Loucy (cell line): ENCODE results near the gene GLOD4.
"Not testable (repeated sequence)": the region's sequence is repeated elsewhere in the genome, so short reads cannot be mapped to it uniquely, and the experiment has no call there.

Experiments
- H2AFZ ChIP-seq: fragments of 200-600 bp; sonication (generic); 2 replicates; pipeline ENCODE4 v1.6.0; 2016; ENCODE audit warnings: antibody characterized with exemption, mild to moderate bottlenecking, low read length, moderate library complexity
- H3F3A ChIP-seq: fragments of 200-600 bp; 2 replicates; pipeline ENCODE4 v1.6.0; 2016; ENCODE audit warnings: antibody characterized with exemption, low read depth, mild to moderate bottlenecking
- H3K27me3 ChIP-seq: fragments of 200-600 bp; sonication (generic); 2 replicates; pipeline ENCODE4 v1.6.1; 2014; ENCODE audit warnings: low read length, mild to moderate bottlenecking; ENCODE audit not compliant: insufficient read depth, poor library complexity, severe bottlenecking
- H3K36me3 ChIP-seq: fragments of 200-600 bp; sonication (generic); 2 replicates; pipeline ENCODE4 v1.6.1; 2016; ENCODE audit warnings: low read length; ENCODE audit not compliant: insufficient read depth
- H3K4me1 ChIP-seq: fragments of 200-600 bp; sonication (generic); 2 replicates; pipeline ENCODE4 v1.5.1; 2014; ENCODE audit warnings: low read length, mild to moderate bottlenecking; ENCODE audit not compliant: insufficient read depth, poor library complexity, severe bottlenecking
- H3K4me2 ChIP-seq: fragments of 200-600 bp; sonication (generic); 2 replicates; pipeline ENCODE4 v1.6.0; 2014; ENCODE audit warnings: antibody characterized with exemption, low read length, low read depth, mild to moderate bottlenecking; ENCODE audit not compliant: poor library complexity, severe bottlenecking
- H3K4me3 ChIP-seq: fragments of 200-600 bp; sonication (generic); 2 replicates; pipeline ENCODE4 v1.5.1; 2014; ENCODE audit warnings: low read length, mild to moderate bottlenecking, mixed read lengths; ENCODE audit not compliant: poor library complexity, severe bottlenecking
- H3K79me2 ChIP-seq: fragments of 200-600 bp; sonication (generic); 2 replicates; pipeline ENCODE4 v1.6.1; 2014; ENCODE audit warnings: low read length; ENCODE audit not compliant: insufficient read depth
- H3K9ac ChIP-seq: fragments of 200-600 bp; sonication (generic); 2 replicates; pipeline ENCODE4 v1.6.0; 2014; ENCODE audit warnings: mild to moderate bottlenecking, low read depth, low read length, moderate library complexity; ENCODE audit not compliant: poor library complexity, severe bottlenecking
- H3K9me2 ChIP-seq: fragments of 200-600 bp; sonication (generic); replicated peaks from 2 replicates; pipeline ENCODE4 v1.6.1; 2016; ENCODE audit warnings: low read depth, low read length, mixed read lengths
- H3K9me3 ChIP-seq: fragments of 200-600 bp; sonication (generic); 2 replicates; pipeline ENCODE4 v1.6.1; 2014; ENCODE audit warnings: mild to moderate bottlenecking, antibody characterized with exemption, low read length, low read depth; ENCODE audit not compliant: insufficient read depth
- H4K20me1 ChIP-seq: fragments of 200-600 bp; sonication (generic); 2 replicates; pipeline ENCODE4 v1.6.0; 2014; ENCODE audit warnings: antibody characterized with exemption, low read length, mild to moderate bottlenecking; ENCODE audit not compliant: insufficient read depth, poor library complexity, severe bottlenecking
- CTCF ChIP-seq: fragments of 200-600 bp; sonication (generic); conservative IDR thresholded peaks from 2 replicates; pipeline ENCODE4 v1.5.1; 2014; ENCODE audit warnings: mild to moderate bottlenecking, antibody characterized with exemption, low read length
- EZH2phosphoT487 ChIP-seq: fragments of 200-600 bp; IDR thresholded peaks from 2 replicates; pipeline ENCODE4 v1.6.1; 2018; ENCODE audit warnings: antibody characterized with exemption, mild to moderate bottlenecking, moderate library complexity, borderline replicate concordance

Gene GLOD4

GRCh38 chr17:760371-760770 is 21.7 kb downstream of the GLOD4 start:
- Histone ChIP-seq H3K4me2 (no peak overlapping the region), H3K9me2 (no peaks in the 10 kb centered on the region), H3K9me3 (no peaks in the 10 kb centered on the region), H3K36me3 (peaks cover 35% of the 10 kb centered on the region; the same call in 1 of the 2 replicates), H3K4me3 (no peak overlapping the region), H3F3A (no peaks in the 10 kb centered on the region), H2AFZ (no peak overlapping the region), H3K4me1 (no peaks in the 10 kb centered on the region), H3K9ac (no peak overlapping the region), H3K79me2 (no peaks in the 10 kb centered on the region), H4K20me1 (no peaks in the 10 kb centered on the region), H3K27me3 (no peaks in the 10 kb centered on the region)
- TF ChIP-seq CTCF = no peak
- TF ChIP-seq EZH2phosphoT487 = no peak

- Histone ChIP-seq H3K79me2 (no peaks in the 10 kb centered on the region), H3K4me2 (no peak overlapping the region), H3F3A (0 out of 2 replicates have a peak, but pooled peaks cover under 1% of the 10 kb centered on the region), H3K9ac (no peak overlapping the region), H2AFZ (no peak overlapping the region), H3K4me3 (no peak overlapping the region), H3K9me3 (no peaks in the 10 kb centered on the region), H3K36me3 (peaks cover 31% of the 10 kb centered on the region; the same call in 1 of the 2 replicates), H3K9me2 (no peaks in the 10 kb centered on the region), H3K4me1 (no peaks in the 10 kb centered on the region), H3K27me3 (no peaks in the 10 kb centered on the region), H4K20me1 (no peaks in the 10 kb centered on the region)
- no peak for TF ChIP-seq EZH2phosphoT487
- TF ChIP-seq CTCF = no peak
Measured at GRCh38 chr17:759964-760363, 22.1 kb downstream of the GLOD4 start.

GRCh38 chr17:756010-756567 is 26.0 kb downstream of the GLOD4 start:
- not testable (repeated sequence) for H2AFZ ChIP-seq, H4K20me1 ChIP-seq, H3K4me2 ChIP-seq, H3K4me1 ChIP-seq, H3K79me2 ChIP-seq, H3K27me3 ChIP-seq, H3K9me2 ChIP-seq, H3K9ac ChIP-seq, H3K4me3 ChIP-seq, H3K9me3 ChIP-seq
- Histone ChIP-seq H3K36me3 (peaks cover 16% of the 10 kb centered on the region; the same call in 1 of the 2 replicates), H3F3A (peaks cover 12% of the 10 kb centered on the region)

GRCh38 chr17:755319-755961 is 26.6 kb downstream of the GLOD4 start:
- not testable (repeated sequence) for H3K4me3 ChIP-seq, H3K9me3 ChIP-seq, H3K4me2 ChIP-seq, H4K20me1 ChIP-seq, H3K27me3 ChIP-seq, H2AFZ ChIP-seq, H3K9ac ChIP-seq, H3K9me2 ChIP-seq
- peaks cover 12% of the 10 kb centered on the region for H3F3A ChIP-seq
- peaks cover 16% of the 10 kb centered on the region; the same call in 1 of the 2 replicates for H3K36me3 ChIP-seq
- peaks cover 15% of the 10 kb centered on the region for H3K79me2 ChIP-seq
- H3K4me1 ChIP-seq = peaks cover 16% of the 10 kb centered on the region
